OCI-LY1 (cell line): ENCODE measurements around the gene OSTM1.

Experiments
- CTCF ChIP-seq: fragments of 200-600 bp; sonication (generic), shearing (Covaris generic); IDR thresholded peaks from 2 replicates; pipeline ENCODE4 v1.5.1; 2017; ENCODE audit warnings: mild to moderate bottlenecking, antibody characterized with exemption, low read length, moderate library complexity, mixed read lengths
- EZH2 ChIP-seq: fragments of 200-600 bp; sonication (generic), shearing (Covaris generic); IDR thresholded peaks from 2 replicates; pipeline ENCODE4 v1.8.0; 2017; ENCODE audit warnings: borderline replicate concordance, mixed run types, mild to moderate bottlenecking, antibody characterized with exemption, low read length, moderate library complexity, mixed read lengths

- TF ChIP-seq CTCF (no peak), EZH2 (no peak)
Observed at GRCh38 chr6:108116546-108117426, 42.2 kb upstream of the OSTM1 start.
